Measurements from ENCODE around the gene NOX3. TPM values are rescaled to one million over a fixed set of nuclear protein-coding genes. Genes with fewer than 3 reads are reported as not detected.
"Not testable (repeated sequence)": the region's sequence is repeated elsewhere in the genome, so short reads cannot be mapped to it uniquely, and the experiment has no call there.

The NOX3 gene, protein sequence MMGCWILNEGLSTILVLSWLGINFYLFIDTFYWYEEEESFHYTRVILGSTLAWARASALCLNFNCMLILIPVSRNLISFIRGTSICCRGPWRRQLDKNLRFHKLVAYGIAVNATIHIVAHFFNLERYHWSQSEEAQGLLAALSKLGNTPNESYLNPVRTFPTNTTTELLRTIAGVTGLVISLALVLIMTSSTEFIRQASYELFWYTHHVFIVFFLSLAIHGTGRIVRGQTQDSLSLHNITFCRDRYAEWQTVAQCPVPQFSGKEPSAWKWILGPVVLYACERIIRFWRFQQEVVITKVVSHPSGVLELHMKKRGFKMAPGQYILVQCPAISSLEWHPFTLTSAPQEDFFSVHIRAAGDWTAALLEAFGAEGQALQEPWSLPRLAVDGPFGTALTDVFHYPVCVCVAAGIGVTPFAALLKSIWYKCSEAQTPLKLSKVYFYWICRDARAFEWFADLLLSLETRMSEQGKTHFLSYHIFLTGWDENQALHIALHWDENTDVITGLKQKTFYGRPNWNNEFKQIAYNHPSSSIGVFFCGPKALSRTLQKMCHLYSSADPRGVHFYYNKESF
- total RNA-seq = not detected
- long read RNA-seq = 0 reads

DNA sequence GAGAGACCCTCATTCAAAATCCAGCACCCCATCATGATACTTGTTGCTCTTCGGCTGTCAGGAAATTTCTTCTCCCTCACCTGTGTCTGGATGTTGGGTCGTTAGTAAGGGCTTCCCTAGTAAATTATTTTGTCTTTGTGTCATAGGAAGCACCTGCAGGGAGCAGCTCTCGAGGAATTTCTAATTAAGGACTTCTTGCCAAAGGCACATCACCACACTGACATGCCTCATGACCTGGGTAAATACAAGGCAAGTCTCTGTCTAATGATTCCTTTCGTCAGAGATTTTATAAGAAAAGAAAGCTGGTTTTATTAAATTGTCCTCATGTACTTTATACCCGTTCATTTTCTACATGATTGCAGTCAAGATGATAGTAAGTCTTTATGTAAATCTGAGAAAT lies at the start of gene NOX3:
NOX3 (minus strand) TSS at position 74 of the 400 bp plus-strand sequence; CDS start at position 35, 39 bp downstream.
- ATAC-seq = no peak
- intact Hi-C loops (cut with DNase I) = no loop called here
- no peak for DNase-seq

DNA sequence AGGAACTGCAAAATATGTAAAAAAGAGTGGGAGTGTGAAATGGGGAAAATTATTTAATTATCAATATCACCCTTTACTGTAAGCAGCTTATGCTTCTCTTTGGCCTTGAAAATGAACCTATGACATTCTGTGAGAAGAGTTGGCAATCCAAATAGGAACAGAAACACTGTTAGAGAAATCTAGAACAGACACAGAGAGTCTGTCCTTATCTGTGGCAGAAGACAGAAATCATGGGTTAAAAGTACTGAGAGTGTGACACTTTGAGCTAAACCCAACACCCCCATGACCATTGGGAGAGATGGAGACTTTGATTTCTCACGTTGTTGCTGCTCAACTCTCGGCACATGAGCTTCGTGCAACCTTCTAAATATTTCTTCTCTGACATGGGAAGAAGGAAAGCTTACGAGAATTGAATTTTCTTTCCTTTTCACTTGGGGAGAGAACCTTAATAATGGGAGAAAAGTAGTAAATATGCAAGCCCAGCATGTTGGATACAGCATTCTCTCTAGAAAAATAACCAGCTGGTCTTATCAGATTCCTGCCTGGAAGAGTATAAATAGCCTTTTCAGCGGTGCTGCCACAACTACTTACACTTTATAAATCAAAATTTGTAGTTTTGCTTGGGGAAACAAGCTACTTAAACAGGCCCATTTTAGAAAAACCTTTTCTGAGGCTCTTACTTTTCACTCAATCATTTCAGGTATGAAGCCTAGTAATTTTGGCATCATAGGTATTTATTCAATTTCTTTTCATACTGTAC lies 49.4 kb upstream of the NOX3 start:
- DNase-seq (no peak), ATAC-seq (no peak)
- intact Hi-C loops (cut with DNase I) = no loop called here

DNA sequence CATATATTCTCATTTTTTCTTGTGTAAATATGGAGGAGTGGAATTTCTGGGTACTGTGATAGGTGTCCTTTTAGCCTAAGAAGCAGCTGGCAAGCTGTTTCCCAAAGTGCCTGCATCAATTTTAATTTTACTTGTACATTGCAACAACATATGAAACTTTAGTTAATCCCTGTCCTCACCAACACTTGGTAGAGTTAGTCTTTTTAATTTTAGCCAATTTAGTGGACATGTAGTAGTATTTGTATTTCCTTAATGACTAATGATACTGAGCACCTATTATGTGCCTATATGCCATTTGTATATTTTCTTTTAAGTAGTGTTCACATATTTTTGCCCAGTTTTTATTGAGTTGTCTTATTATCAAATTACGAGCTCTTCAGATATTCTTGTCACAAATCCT lies 46.8 kb upstream of the NOX3 start:
- intact Hi-C loops (cut with DNase I) = no loop called here
- DNase-seq (no peak), ATAC-seq (no peak)

DNA sequence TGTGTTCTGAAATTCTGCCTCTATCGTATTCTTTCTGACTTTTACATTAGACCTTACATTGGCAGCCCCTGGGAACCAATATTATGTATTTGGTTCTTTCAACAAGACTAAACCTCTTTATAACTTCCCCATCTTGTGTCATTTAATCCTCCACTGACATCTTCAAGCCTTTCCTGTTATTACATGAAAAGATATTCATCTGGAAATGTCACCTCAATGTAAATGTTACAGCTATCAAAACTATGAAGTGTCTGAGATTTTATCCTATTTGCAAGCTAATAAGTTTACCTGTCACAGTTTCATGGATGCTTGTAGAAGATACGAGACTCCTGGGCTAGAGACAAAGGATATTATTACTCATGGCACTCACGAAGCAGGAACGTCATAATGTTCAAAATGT lies 43.9 kb upstream of the NOX3 start:
- no peak for DNase-seq
- ATAC-seq = no peak
- intact Hi-C loops (cut with DNase I) = no loop called here

DNA sequence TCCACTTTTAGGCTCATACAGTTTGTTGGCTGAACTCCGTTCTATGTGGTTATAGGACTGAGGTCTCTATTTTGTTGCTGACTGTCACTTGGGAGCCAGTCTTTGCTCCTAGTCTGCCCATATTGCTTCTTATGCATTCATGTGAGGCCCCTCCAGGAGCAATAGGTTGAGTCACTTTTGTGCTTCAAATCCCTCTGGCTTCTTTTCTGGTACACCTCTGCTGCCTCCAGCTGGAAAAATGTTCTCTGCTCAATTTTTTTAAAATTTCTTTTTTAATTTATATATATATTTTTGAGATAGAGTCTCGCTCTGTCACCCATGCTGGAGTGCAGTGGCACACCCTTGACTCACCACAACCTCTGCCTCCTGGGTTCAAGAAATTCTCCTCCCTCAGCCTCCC lies 42.7 kb upstream of the NOX3 start:
- DNase-seq (no peak), ATAC-seq (no peak)
- intact Hi-C loops (cut with DNase I) = no loop called here

DNA sequence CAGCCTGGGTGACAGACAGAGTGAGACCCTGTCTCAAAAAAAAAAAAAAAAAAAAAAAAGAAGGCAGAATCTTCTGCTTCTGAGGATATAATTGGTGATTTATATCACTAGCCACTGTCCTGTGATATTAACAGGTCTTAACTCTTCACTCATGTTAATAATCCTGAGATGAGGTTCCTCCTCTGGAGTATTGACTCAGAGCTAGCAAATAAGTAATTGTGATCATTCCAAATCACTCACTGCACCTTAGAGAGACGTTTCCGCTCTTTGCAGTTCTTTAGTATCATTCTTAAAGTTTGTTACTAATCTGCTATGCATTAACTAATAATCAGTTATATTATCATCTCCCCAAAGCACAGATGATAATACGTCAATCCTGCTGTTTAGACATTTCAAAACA lies 41.6 kb upstream of the NOX3 start:
- intact Hi-C loops (cut with DNase I) = no loop called here
- ATAC-seq (no peak), DNase-seq (no peak)

DNA sequence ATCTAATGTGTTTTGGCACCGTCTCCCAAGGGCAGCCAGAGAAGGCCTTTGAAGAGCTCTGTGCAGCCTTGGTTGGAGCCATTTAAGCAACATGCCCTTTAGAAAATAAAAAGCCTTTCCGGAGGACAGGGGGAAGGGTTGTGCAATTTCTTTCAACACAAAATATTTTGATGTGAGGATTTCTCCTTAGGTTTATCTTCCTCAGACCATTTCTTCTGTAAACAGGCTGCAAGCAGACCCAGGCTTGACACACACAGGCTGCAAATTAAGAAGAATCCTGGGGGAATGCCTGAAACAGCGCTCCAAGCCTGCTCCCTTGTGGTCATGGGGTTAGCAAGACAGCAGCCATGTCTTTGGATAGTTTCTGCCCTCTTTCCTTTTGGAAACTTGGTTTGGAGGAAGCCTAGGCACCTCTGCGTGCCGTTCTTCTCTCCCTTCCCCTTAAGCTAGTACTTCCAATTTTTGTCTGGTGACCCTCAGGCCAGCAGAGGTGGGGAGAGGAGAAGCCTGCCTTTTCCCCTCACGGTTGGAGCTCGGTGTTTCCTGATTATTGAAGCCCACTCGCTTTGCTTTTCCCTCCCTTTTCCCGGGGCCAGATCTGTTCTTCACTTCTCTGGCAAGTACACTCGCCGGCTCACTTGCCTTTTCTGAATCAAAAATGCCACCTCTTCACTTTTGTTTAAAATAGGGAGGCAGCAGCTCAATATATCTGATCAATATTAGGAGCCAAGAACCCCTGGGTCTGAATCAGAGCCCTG lies 39.6 kb upstream of the NOX3 start:
- intact Hi-C loops (cut with DNase I) = no loop called here

DNA sequence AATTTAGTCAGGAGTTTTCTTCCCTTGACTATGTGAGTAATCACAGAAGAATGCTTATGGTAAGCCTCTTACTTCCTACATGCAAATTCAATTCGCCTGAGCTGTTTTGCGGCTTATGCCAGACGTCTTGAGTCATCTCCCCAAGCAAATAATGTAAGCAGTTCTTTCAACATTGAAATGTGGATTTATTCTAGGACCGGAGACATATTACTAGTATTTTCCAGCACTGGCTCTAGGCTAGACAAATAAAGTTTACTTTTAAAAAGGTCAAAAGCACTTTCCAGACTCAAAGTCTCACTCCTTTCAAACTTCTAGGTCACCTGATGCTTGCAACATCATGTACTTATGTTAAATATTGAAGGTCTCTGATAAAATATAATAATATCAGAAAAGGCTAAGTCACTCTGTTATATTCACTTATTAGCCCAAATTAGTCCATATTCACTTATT lies 38.1 kb upstream of the NOX3 start:
- ATAC-seq (peak; percentile 59 to 95), DNase-seq (peak; percentile 40)
- intact Hi-C loops (cut with DNase I) = no loop called here

More for the DNA sequence above, 39.6 kb upstream of the NOX3 start:
- ATAC-seq (peak; percentile 80 to 83), DNase-seq (peak; percentile 40)

DNA sequence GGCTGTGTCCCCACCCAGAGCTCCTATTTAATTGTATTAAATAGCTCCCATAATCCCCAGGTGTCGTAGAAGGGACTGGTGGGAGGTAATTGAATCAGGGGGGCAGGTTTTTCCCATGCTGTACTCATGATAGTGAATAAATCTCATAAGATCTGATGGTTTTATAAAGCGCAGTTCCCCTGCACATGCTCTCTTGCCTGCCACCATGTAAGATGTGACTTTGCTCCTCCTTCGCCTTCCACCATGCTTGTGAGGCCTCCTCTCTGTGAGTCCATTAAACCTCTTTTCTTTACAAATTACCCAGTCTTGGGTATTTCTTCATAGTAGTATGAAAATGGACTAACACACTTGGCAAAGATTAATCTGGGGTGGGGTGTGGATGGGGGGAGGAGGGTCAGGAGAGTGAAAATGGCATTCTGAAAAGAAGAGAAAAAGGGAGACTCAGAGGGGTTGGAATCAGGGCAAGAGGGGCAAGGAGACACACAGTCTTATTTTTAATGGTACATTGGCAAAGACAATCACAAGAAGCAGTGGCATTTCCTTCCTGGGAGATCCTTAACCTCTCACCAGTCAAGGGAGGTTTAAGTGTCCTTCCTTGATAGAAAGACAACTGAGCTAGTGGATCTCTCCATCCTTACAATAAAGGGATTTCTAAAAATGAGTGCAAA lies 37.5 kb upstream of the NOX3 start:
- intact Hi-C loops (cut with DNase I) = no loop called here
- DNase-seq (no peak), ATAC-seq (no peak)

DNA sequence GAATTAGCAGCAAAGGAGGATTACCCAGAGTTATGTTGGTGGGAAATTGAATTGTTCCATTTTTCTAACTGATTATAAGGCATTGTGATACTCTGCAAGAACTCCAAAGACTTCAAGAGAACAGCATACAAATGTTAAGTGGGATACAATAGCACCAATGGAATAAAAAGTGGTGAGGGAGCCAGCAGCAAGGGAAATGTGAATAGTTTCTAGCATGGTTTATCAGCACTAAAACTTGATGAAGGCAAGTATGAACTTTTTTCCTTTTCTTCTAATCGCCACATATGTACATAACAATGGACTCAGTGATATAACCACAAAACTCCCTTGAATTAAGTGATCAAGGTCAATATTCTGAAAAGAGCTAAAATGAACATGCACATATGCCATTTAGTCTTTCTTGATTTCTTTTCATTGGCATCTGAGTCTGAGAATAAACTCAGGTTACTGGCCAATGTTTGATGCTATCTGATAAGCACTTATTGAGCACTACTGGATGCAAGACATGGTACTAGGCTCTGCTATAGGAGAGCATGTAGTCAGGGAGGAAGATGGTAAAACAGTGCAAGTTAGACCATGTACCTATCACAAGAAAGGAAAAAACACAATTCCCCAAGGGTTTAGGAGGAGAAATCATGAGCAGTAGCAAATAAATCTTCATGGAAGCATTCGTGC lies 36.6 kb upstream of the NOX3 start:
- ATAC-seq (no peak), DNase-seq (no peak)
- intact Hi-C loops (cut with DNase I) = no loop called here

DNA sequence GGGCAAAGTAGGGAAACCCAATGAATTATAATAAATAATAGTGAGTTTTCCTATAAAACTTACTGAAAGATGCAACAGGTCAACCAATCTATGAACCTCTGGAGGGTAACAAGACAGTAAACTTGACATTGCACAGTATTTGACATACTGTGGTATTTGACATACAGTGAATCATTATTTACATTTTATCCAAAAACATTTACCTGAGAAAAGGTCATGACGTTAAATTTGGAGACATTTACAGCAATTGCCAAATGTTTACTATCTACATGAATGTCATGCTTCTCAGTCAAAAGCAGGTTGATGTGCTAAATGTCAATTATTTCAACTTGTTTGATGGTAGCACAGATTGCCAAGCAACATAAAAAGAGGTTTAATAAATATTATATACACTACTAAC lies 35.8 kb upstream of the NOX3 start:
- intact Hi-C loops (cut with DNase I) = no loop called here
- no peak for ATAC-seq
- no peak for DNase-seq

DNA sequence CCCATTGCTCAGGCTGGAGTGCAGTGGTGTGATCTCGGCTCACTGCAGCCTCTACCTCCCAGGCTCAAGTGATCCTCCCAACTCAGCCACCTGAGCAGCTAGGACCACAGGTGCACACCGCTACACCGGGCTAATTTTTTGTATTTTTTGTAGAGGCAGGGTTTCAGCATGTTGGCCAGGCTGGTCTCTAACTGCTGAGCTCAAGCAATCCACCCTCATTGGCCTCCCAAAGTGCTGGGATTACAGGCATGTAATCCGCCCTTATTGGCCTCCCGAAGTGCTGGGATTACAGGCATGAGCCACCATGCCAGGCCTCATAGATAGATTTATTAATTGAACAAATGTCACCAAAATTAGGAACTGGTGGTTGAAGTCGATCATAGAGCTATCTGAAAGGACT lies 32.6 kb upstream of the NOX3 start:
- DNase-seq; intact Hi-C loops (cut with DNase I); ATAC-seq: not testable (repeated sequence)

DNA sequence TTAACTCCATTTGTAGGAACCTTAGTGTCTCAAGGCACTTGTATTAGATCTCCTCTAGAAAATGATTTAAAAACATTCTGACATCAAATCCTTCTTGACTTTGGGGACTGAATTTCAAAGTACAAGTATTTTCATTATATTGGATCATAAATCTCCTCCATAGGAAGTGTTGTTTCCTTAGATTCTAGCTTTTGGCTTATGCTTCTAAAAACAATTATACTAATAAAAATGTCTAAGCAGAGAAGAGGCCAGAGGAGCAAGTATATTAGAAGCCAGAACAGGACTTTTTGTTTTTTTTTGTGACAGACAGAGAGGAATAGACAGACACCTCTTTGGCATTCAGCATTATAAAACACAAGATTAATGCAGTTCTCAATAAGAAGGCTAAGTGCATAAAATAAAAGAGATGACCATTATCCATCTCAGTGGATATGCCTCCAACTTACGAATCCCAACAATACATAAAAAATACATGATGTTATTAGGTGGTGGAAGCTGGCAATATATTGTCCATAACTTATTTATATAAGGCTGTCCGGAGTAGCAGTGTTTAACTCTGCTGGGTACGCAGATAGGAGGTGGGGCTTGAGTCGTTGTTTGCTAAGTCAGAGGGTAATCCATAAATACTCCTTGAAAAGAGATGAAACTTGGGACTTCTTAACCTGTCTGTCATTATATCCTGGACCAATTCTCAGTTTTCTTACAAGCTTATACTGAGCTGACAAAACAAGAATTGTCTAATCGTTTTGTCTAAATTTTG lies 31.9 kb upstream of the NOX3 start:
- DNase-seq = no peak

DNA sequence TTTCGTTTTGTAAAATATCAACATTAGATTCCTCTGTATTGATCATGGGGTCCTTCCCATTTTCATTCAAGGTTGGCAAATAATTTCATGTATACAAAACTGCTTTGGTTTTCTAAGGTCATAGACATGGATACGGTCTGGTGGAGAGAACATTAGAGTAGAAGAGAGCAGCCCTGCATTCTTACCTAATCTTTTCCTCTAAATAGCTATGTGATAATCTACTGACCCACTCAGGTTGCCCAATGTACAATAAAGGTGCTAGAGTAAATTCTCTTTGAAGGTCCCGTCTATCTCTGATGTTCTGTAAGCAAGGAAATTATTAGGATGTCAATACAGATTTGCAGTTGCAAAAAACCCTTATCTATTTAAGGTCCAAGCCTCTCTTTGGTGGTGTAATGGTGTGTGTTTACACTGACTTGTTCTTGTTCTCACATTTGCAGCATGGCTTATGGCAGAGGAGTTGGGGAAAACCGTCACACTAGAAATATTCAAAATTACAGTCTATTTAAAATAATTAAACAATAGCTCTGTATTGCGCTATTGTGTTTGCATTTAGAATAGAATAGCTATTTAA lies 31.2 kb upstream of the NOX3 start:
- DNase-seq = no peak
- intact Hi-C loops (cut with DNase I) = no loop called here
- no peak for ATAC-seq

More for the DNA sequence above, 31.9 kb upstream of the NOX3 start:
- ATAC-seq = no peak
- intact Hi-C loops (cut with DNase I) = no loop called here

DNA sequence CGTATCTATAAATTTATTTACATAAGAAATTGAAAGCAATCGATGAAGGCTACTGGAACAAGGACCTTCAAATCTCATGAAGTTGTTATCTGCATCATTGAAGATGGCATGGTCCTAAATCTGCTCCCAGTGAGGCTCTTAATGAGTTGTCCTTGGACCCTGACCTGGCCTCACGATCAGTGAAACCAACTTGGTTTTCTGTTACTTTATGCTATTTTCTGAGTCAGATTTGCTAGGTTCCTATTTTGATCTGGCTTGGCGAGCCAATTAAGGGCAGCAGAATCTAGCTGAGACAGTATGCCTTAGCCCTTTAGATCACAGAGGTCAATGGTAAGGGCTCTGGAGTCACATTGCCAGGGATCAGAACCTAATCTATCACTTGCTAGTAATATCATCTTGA lies 30.1 kb upstream of the NOX3 start:
- DNase-seq (no peak), ATAC-seq (no peak)
- intact Hi-C loops (cut with DNase I) = no loop called here

DNA sequence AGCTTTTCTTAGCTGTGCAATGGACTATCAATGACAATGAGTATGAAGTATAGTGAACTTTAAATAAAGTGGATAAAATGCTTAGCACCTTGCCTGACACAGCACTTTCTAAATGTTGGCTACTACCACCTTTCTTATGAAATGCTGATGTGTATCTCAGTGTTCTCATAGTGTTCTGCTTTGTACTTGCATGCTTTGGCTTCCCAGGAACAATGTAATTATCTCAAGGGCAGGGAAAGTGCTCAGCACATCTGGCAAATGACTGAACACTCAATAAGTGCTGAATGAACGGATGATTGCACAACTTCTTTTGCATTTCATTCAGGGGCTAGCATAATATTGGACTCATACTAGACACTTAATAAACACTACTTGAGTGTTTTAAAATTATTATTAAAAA lies 28.2 kb upstream of the NOX3 start:
- no peak for ATAC-seq
- DNase-seq = no peak
- intact Hi-C loops (cut with DNase I) = no loop called here

DNA sequence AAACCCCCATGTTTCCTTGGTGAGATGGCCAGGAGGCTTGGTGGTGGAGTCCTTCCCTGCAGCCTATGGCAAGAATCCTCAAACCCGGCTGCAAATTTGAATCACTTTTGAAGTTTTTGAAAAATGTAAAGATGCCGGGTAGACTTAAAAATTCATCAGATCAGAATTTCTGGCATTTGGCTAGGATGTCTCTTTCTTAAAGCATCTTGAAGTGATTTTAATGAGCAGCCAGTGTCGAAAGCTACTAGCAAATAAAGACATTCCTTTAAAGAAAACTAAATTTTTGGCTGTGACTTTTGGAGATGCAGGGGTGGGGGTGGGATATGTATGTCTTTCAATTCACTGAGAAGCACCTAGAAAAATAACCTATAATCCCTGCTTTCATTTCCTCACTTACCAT lies 25.6 kb upstream of the NOX3 start:
- intact Hi-C loops (cut with DNase I) = no loop called here
- ATAC-seq = no peak
- no peak for DNase-seq

Data from left cardiac atrium (tissue), 4 donors.